ENCODE data around the gene ORM2. TPM values are rescaled to one million over a fixed set of nuclear protein-coding genes. Genes with fewer than 3 reads are reported as not detected.
A peak's percentile ranks its signal among the peaks of the same experiment; 100 is the strongest.
"Not testable (repeated sequence)": the region's sequence is repeated elsewhere in the genome, so short reads cannot be mapped to it uniquely, and the experiment has no call there.

ORM2 gene
- total RNA-seq, 1 donor from 2014 or later = not detected

- FAIRE-seq; DNase-seq (ENCODE audit: low spot score in 2 of 2): not testable (repeated sequence)
These were observed 588 bp upstream of the ORM2 start for GRCh38 chr9:114328937-114329624.

- DNase-seq (ENCODE audit: low spot score in 2 of 2) (no peak), FAIRE-seq (no peak)
These were observed 967 bp downstream of the ORM2 start for GRCh38 chr9:114330636-114331035.

GRCh38 chr9:114331229-114332195 is 1.8 kb downstream of the ORM2 start:
- FAIRE-seq; DNase-seq (ENCODE audit: low spot score in 2 of 2): not testable (repeated sequence)

GRCh38 chr9:114332474-114333040 is 2.9 kb downstream of the ORM2 start:
- FAIRE-seq = not testable (repeated sequence)

GRCh38 chr9:114333718-114334117 is 4.0 kb downstream of the ORM2 start:
- not testable (repeated sequence) for DNase-seq (ENCODE audit: low spot score in 2 of 2); FAIRE-seq

More at GRCh38 chr9:114332474-114333040, 2.9 kb downstream of the ORM2 start:
- DNase-seq (ENCODE audit: low spot score in 2 of 2) = not testable (repeated sequence)

- FAIRE-seq = no peak
- no peak for DNase-seq (ENCODE audit: low spot score in 2 of 2)
These were observed 4.8 kb downstream of the ORM2 start for GRCh38 chr9:114334490-114334889.

GRCh38 chr9:114335745-114336144 is 6.1 kb downstream of the ORM2 start:
- FAIRE-seq (no peak), DNase-seq (ENCODE audit: low spot score in 2 of 2) (no peak)

GRCh38 chr9:114336157-114336556 is 6.5 kb downstream of the ORM2 start:
- DNase-seq (ENCODE audit: low spot score in 2 of 2) = no peak
- no peak for FAIRE-seq

GRCh38 chr9:114336699-114337395 is 7.2 kb downstream of the ORM2 start:
- DNase-seq (ENCODE audit: low spot score in 2 of 2) (no peak), FAIRE-seq (no peak)

- FAIRE-seq (no peak), DNase-seq (ENCODE audit: low spot score in 2 of 2) (no peak)
These were observed 8.5 kb downstream of the ORM2 start for GRCh38 chr9:114338187-114338586.

- FAIRE-seq = no peak
- DNase-seq (ENCODE audit: low spot score in 2 of 2) = peak; percentile 70 to 74
These were observed 9.7 kb downstream of the ORM2 start for GRCh38 chr9:114339130-114339908.

- no peak for DNase-seq (ENCODE audit: low spot score in 2 of 2)
These were observed 11.6 kb downstream of the ORM2 start for GRCh38 chr9:114341152-114341830.

GRCh38 chr9:114341991-114342390 is 12.3 kb downstream of the ORM2 start:
- no peak for DNase-seq (ENCODE audit: low spot score in 2 of 2)
- no peak for FAIRE-seq

More at GRCh38 chr9:114341152-114341830, 11.6 kb downstream of the ORM2 start:
- FAIRE-seq = no peak

- DNase-seq (ENCODE audit: low spot score in 2 of 2) = no peak
- no peak for FAIRE-seq
These were observed 13.2 kb downstream of the ORM2 start for GRCh38 chr9:114342755-114343440.

- FAIRE-seq (no peak), DNase-seq (ENCODE audit: low spot score in 2 of 2) (no peak)
These were observed 14.0 kb downstream of the ORM2 start for GRCh38 chr9:114343471-114344187.

- DNase-seq (ENCODE audit: low spot score in 2 of 2) = no peak
- FAIRE-seq = no peak
These were observed 14.5 kb downstream of the ORM2 start for GRCh38 chr9:114344188-114344566.

- no peak for FAIRE-seq
- no peak for DNase-seq (ENCODE audit: low spot score in 2 of 2)
These were observed 15.0 kb downstream of the ORM2 start for GRCh38 chr9:114344692-114345091.
